Activated CD4-positive, alpha-beta memory T cell treated with anti-CD3 and anti-CD28 coated beads for 36 hours (primary cell): Measurements from ENCODE around the gene MEX3D. TPM values are rescaled to one million over a fixed set of nuclear protein-coding genes. Genes with fewer than 3 reads are reported as not detected.

Experiments
- CTCF ChIA-PET: fragments of 350-600 bp; sonication (Branson Sonifier 250); formaldehyde crosslinking; loops from one replicate; lab custom pipeline; 2021; ENCODE audit warnings: antibody characterized with exemption, inconsistent platforms; lab: Charles Lee
- POLR2A ChIA-PET: fragments of 350-600 bp; sonication (Branson Sonifier 250); formaldehyde crosslinking; loops from one replicate; lab custom pipeline; 2021; ENCODE audit warnings: antibody characterized with exemption; lab: Charles Lee
- DNase-seq: peaks from one replicate; pipeline ENCODE4 v3.0.0-alpha.2; 2020
- H3K27ac Mint-ChIP-seq: one replicate; pipeline ENCODE4 v1.8.0; 2021; ENCODE audit warnings: mixed read lengths
- H3K27me3 Mint-ChIP-seq: one replicate; pipeline ENCODE4 v1.8.0; 2021; ENCODE audit warnings: mixed read lengths
- H3K36me3 Mint-ChIP-seq: one replicate; pipeline ENCODE4 v1.8.0; 2021; ENCODE audit warnings: mixed read lengths
- H3K4me1 Mint-ChIP-seq: one replicate; pipeline ENCODE4 v1.8.0; 2021; ENCODE audit warnings: low read depth, mixed read lengths
- H3K4me3 Mint-ChIP-seq: one replicate; pipeline ENCODE4 v1.8.0; 2021; ENCODE audit warnings: mild to moderate bottlenecking, mixed read lengths
- H3K9me3 Mint-ChIP-seq: one replicate; pipeline ENCODE4 v1.8.0; 2021; ENCODE audit warnings: mixed read lengths
- intact Hi-C: fragments of 100-400 bp; cut with micrococcal nuclease; formaldehyde crosslinking; loops from one replicate; pipeline ENCODE4 v1.15.1; 2023
- total RNA-seq, 2 experiments: library from RNA; stranded (reverse); gene quantifications; one replicate each; pipeline ENCODE4 v1.2.3, GENCODE V29; 2021

The MEX3D gene
- total RNA-seq, 2 experiments from 2014 or later: 6.0 to 6.1 TPM

DNA sequence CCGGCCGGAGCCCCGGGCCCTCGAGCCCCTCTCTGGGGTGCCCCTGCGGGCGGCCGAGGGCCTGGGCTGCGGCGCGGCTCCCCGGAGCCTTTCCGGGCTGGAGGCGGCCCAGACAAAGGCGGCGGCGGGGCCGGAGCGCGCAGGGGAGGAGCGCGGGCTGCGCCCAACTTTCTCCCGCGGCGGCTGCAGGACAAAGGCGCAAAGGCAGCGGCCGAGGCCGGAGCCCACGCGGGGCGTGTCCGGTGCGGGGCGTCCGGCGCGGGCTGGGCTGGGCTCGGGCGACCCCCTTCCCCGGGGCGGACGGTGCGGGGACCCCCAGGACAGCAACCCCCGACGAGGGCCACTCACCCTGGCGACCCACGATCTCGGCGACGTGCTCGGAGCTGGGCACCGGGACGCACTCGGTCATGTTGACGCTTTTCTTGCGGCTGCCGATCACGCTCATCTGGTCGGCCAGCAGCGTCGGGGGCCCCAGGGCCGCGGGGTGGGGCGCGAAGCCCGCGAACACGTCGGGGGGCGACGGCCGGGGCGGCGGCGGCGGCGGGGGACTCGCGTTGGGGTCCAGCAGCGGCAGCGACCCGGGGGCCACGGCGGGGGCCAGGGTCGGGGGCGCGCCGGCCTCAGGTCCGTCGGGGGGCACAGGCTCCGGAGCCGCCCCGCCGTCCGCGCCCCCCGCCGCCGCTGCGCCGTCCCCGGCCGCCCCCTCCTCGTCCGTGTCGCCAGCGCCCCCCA lies 843 bp downstream of the MEX3D start:
- Mint-ChIP-seq H3K27ac (no peak overlapping the region), H3K27me3 (peaks cover 7% of the 10 kb centered on the region), H3K4me1 (no peaks in the 10 kb centered on the region), H3K9me3 (no peaks in the 10 kb centered on the region), H3K36me3 (no peaks in the 10 kb centered on the region), H3K4me3 (peak overlapping the region; percentile 43)
- intact Hi-C loops: no loop called here
- no peak for DNase-seq
- CTCF ChIA-PET: no interaction called here
- POLR2A ChIA-PET: no interaction called here

DNA sequence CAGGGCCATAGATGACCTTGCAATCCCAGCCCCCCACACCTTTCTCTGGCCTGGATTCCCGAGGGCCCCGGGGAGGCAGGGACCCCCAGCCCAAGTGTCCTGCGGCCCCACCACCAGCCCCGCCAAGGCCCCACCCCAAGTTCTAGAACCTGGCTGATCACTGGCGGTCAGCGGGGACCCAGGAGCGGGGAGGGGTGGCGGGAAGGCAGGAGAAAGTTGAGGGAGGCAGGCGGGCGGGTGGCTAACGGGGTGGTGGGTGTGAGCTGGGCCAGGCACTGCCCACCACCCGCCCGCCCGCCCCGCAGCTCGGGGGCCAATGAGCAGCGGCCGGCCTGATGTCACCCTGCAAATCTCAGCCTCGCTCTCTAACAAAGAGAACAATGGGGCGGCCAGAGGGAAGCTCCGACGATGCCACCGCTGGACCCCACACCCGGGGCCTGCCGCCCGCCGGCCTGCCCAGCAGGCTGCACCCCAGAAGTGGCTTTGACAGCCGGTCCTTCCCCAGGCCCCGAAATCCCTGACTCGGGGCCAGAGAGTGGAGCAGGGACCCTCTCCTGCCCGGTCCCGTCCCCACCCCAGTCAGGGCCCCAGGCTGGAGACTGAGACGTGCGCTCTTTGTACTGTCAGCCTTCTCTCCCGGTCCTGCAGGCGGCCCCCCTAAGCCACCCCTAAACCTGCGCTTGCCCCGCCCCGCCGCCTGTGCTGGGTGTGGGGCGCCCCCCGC lies 1.6 kb downstream of the MEX3D start:
- intact Hi-C loops: no loop called here
- CTCF ChIA-PET: interaction anchor here (1.9 kb wide), 1 partner anchor 24 kb away, joined by 4 read pairs; no protein-coding TSS in a partner anchor
- POLR2A ChIA-PET: no interaction called here
- no peak for DNase-seq
- Mint-ChIP-seq H3K36me3 (no peaks in the 10 kb centered on the region), H3K27ac (no peak overlapping the region), H3K4me3 (no peak overlapping the region), H3K9me3 (no peaks in the 10 kb centered on the region), H3K4me1 (no peaks in the 10 kb centered on the region), H3K27me3 (peaks cover 7% of the 10 kb centered on the region)

DNA sequence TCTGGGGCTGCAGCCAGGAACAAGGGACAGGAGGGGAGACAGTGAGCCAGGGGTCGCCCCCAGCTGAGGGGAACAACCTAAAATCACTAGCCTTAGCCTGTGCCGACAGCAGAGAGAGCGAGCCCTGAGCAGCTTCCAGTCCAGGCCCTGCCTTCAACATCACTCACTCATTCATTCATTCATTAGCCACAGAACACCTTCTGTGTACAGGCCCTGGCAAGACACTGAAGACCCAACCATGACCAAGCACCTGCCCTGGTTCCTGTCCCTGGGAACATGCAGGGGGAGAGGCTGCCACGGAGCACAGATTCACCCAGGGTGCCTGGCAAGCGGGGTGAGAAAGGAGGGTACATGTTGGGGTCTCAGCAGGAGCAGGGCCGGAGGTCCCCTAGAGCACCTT lies 4.9 kb downstream of the MEX3D start:
- CTCF ChIA-PET: no interaction called here
- Mint-ChIP-seq H3K4me3 (no peak overlapping the region), H3K4me1 (no peaks in the 10 kb centered on the region)

DNA sequence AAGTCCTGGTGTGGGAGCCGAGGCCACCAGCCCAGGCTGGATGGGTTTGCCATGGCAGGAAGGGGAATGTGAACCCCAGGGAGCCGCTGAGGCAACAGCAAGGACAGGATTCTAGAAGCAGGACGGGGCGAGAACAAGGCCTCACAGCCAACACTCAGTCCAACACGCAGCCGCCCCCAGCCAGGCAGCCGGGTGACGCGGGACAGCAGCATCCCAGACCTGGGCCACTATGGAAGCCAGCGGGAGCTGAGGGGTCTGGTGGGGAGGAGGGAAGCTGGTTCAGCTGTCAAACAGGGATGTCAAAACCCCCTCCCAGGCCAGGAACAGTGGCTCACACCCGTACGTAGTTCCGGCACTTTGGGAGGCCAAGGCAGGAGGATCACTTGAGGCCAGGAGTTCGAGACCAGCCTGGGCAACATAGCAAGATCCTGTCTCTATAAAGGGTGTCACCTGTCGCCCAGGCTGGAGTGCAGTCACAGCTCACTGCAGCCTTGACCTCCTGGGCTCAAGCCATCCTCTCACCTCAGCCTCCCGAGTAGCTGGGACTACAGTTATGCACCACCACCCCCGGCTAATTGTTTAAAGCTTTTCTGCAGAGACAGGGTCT lies 6.8 kb downstream of the MEX3D start:
- no peaks in the 10 kb centered on the region for H3K36me3 Mint-ChIP-seq
- no peak overlapping the region for H3K27ac Mint-ChIP-seq
- H3K4me1 Mint-ChIP-seq: no peaks in the 10 kb centered on the region
- no peaks in the 10 kb centered on the region for H3K9me3 Mint-ChIP-seq
- no peaks in the 10 kb centered on the region for H3K27me3 Mint-ChIP-seq
- DNase-seq: no peak
- ChIA-PET POLR2A (no interaction called here), CTCF (interaction anchor here (1.7 kb wide), 1 partner anchor 15 kb away, joined by 6 read pairs; no protein-coding TSS in a partner anchor)
- H3K4me3 Mint-ChIP-seq: no peak overlapping the region
- intact Hi-C loops: no loop called here

More for the DNA sequence above, 4.9 kb downstream of the MEX3D start:
- no peak for DNase-seq
- POLR2A ChIA-PET: no interaction called here
- Mint-ChIP-seq H3K36me3 (no peaks in the 10 kb centered on the region), H3K27me3 (no peaks in the 10 kb centered on the region), H3K9me3 (no peaks in the 10 kb centered on the region), H3K27ac (no peak overlapping the region)
- intact Hi-C loops: no loop called here

DNA sequence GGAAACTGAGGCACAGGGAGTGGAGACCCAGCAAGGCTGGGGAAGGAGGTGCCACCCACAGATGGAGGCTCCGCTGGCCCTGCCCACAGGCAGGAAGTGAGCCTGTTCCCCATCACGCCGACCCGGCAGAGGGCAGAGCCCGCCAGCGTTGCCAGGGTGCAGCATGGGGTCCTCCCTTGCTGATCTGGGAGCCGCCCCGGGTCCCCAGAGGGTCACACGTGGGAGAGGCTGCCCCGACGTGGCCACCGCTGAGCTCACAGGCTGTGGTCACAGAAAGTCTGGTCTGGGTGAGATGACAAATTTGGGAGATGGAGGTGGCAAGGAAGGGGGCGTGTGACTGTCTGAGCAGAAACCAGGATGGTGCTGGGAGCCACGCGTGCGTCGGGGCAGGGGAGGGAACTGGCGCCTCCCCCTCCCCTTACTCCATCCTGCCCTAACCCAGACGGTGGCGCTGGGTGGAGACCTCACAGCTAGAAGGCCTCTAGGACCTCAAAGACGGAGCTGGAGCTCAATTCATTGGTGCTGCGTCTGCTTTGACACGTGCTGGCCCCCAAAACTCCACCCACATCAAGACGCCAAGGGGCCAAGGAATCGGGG lies 7.7 kb downstream of the MEX3D start:
- intact Hi-C loops: no loop called here
- Mint-ChIP-seq H3K27ac (no peak overlapping the region), H3K9me3 (no peaks in the 10 kb centered on the region), H3K27me3 (no peaks in the 10 kb centered on the region), H3K4me3 (no peak overlapping the region), H3K4me1 (no peaks in the 10 kb centered on the region), H3K36me3 (no peaks in the 10 kb centered on the region)
- ChIA-PET POLR2A (no interaction called here), CTCF (interaction anchor here (1.1 kb wide), 1 partner anchor 14 kb away, joined by 4 read pairs; no protein-coding TSS in a partner anchor)
- no peak for DNase-seq

DNA sequence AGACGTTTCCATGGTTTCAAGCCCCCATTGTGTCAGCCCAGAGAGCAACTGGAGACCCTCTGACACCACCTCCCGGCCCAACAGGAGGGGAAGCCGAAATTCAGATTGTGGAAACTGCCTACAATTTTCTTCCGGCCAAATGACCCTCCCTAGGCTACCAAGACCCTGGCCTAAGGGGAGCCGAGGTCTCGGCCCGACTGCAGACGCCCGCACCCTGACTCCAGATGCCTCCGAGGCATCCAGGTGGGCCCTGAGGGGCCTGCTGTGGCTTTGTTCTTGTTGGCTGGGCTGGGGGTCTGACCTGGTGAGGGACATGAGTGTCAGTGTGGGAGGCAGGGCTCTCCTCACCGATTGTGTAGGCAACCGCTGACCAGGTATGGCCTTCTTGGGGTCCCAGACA lies 9.6 kb downstream of the MEX3D start:
- CTCF ChIA-PET: no interaction called here
- intact Hi-C loops: no loop called here
- no peak for DNase-seq
- H3K9me3 Mint-ChIP-seq: no peaks in the 10 kb centered on the region
- H3K36me3 Mint-ChIP-seq: no peaks in the 10 kb centered on the region
- no peak overlapping the region for H3K4me3 Mint-ChIP-seq
- no peaks in the 10 kb centered on the region for H3K4me1 Mint-ChIP-seq
- H3K27me3 Mint-ChIP-seq: no peaks in the 10 kb centered on the region
- POLR2A ChIA-PET: no interaction called here
- H3K27ac Mint-ChIP-seq: no peak overlapping the region

DNA sequence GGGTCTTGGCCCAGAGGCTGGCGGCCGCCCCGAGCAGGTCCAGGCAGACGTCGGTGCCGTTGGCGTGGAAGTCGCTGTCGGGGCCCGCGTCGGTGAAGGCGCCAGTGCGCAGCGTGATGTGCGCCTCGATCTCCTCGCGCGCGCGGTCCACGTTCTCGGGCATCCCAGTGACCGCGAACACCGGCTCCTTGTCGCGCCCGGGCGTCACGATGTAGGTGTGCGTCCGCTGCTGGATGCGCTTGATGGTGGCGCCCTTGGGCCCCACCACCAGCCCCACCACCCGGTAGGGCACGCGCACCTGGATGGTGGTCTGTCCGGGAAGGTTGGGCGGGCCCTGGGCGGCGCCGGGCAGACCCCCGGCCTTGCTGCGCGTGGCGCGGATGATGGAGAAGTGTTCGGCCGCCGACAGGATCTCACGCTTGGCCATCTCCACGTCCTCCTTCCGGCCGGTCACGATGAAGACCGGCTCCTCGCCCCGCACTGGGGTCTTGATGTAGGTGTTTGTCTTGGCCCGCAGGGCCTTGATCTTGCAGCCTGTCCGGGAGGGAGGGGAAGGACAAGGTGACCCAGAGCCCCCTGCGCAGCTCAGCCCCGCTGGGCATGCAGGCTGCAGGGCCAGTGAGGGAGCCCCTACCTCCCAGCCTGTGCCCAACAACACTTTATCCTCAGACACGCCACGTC lies 11.6 kb downstream of the MEX3D start:
- intact Hi-C loops: no loop called here
- H3K27ac Mint-ChIP-seq: no peak overlapping the region
- no peaks in the 10 kb centered on the region for H3K4me1 Mint-ChIP-seq
- H3K9me3 Mint-ChIP-seq: no peaks in the 10 kb centered on the region
- peaks cover 3% of the 10 kb centered on the region for H3K27me3 Mint-ChIP-seq
- no peaks in the 10 kb centered on the region for H3K36me3 Mint-ChIP-seq
- no peak overlapping the region for H3K4me3 Mint-ChIP-seq
- CTCF ChIA-PET: interaction anchor here (0.6 kb wide), 1 partner anchor 235 kb away, joined by 4 read pairs; no protein-coding TSS in a partner anchor
- no peak for DNase-seq
- POLR2A ChIA-PET: no interaction called here

DNA sequence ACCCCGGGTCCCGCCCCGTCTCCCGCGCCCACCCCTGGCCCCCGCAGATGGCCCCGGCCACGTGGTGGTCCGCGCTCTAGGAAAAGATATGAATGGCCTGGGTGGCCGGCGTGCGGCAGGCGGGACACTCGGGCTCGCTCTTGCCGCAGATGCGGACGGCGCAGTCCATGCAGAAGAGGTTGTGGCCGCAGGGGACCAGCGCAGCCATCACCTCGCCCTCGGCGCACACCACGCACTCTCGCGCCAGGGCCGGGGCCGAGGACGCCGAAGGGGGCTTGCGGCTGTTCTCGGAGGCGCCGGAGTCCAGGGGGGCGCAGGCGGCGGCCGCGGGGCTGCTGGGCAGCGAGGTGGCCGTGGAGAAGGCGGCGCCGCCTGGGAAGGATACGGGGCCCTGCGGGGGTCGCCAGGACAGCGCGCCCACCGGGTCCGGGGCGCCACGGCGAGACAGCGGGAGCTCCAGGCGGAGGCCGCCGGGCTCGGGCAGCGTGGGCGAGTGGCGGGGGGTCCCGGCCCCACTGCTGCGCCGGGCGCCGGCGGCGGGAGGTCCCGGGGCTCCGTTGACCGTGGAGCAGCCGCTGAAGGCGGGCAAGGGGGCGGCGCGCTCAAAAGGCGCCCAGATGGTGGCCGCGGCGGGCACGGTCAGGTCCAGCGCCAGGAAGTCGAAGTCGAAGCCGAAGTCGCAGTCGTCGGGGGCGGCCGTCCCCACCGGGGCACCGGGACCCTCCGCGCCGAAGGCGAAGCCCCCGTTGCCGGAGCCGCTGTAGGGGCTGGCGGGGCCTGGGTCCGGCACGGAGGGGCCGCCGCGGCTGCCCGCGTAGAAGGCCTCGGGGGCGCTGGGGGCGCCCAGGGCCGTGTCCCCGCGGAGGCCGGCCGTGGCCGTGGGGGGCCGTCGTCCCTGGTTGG lies 12.4 kb downstream of the MEX3D start:
- CTCF ChIA-PET: no interaction called here
- H3K4me3 Mint-ChIP-seq: no peak overlapping the region
- no peaks in the 10 kb centered on the region for H3K36me3 Mint-ChIP-seq
- intact Hi-C loops: no loop called here
- H3K4me1 Mint-ChIP-seq: no peaks in the 10 kb centered on the region
- no peak overlapping the region for H3K27ac Mint-ChIP-seq
- DNase-seq: no peak
- H3K27me3 Mint-ChIP-seq: peaks cover 5% of the 10 kb centered on the region
- POLR2A ChIA-PET: no interaction called here
- H3K9me3 Mint-ChIP-seq: no peaks in the 10 kb centered on the region

DNA sequence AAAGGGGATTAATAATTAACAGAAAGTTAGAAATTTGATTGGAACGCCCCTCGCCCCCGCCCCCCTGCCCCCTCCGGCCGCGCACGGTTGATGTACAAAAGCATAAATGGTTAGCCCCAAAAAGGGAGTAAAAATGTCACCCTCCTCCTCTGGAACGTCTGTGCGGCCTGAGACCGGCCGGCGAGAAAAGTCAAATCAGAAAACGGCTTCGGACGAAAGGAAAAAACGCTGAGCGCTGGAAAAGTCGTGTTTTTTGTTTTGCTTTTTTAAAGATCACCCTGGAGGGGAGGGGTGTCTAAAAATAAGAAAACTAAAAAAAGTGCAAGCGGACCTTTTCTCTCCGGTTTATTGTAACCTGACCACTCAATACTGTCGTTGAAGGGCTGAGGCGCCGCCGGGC lies 13.2 kb downstream of the MEX3D start:
- Mint-ChIP-seq H3K27me3 (peaks cover 5% of the 10 kb centered on the region), H3K36me3 (no peaks in the 10 kb centered on the region), H3K4me1 (no peaks in the 10 kb centered on the region), H3K4me3 (no peak overlapping the region), H3K9me3 (no peaks in the 10 kb centered on the region), H3K27ac (no peak overlapping the region)
- intact Hi-C loops: no loop called here
- no peak for DNase-seq
- ChIA-PET POLR2A (no interaction called here), CTCF (interaction anchor here (0.6 kb wide), 1 partner anchor 8 kb away, joined by 4 read pairs; no protein-coding TSS in a partner anchor)

DNA sequence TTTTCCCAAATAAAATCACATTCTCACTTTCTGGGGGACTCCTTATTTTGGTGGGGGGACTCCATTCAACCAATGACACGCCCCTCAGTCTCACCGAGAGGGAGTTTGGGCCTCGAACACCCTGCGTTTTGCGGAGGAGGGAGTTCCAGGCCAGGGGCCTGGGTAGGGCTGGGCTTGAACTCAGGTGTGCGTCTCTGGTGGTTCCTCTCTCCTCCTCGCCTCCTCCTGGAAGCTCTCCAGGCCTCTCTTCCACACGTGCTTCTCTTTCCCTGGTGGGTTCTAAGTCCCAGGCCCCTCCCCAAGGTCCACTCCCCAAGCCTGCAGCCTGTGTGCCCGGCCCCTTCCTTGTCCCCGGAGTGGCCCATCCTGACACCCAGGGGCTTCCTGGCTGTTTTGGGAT lies 14.7 kb downstream of the MEX3D start:
- Mint-ChIP-seq H3K36me3 (no peaks in the 10 kb centered on the region), H3K27ac (no peak overlapping the region), H3K4me1 (no peaks in the 10 kb centered on the region), H3K27me3 (peaks cover 8% of the 10 kb centered on the region), H3K4me3 (no peak overlapping the region), H3K9me3 (no peaks in the 10 kb centered on the region)
- DNase-seq: no peak
- POLR2A ChIA-PET: no interaction called here
- intact Hi-C loops: no loop called here
- CTCF ChIA-PET: no interaction called here
